HG03575 (cell line): Measurements from ENCODE around the gene SLC9A1.

Source experiments
- ATAC-seq: cut with Tn5 transposase; IDR thresholded peaks from one replicate; pipeline ENCODE4 v1.9.1; 2021; ENCODE audit not compliant: unreplicated experiment, insufficient number of reproducible peaks, low FRiP score; ENCODE audit errors: extremely low read depth

Gene SLC9A1

GRCh38 chr1:27092888-27093287, 62.0 kb downstream of the SLC9A1 start:
- ATAC-seq = no peak

GRCh38 chr1:27090911-27091310, 64.0 kb downstream of the SLC9A1 start:
- ATAC-seq = no peak

- no peak for ATAC-seq
Measured at GRCh38 chr1:27087371-27088220, 67.3 kb downstream of the SLC9A1 start.

- ATAC-seq = no peak
Measured at GRCh38 chr1:27086628-27087027, 68.3 kb downstream of the SLC9A1 start.

GRCh38 chr1:27086026-27086425, 68.9 kb downstream of the SLC9A1 start:
- ATAC-seq = no peak

GRCh38 chr1:27084107-27084506, 70.8 kb downstream of the SLC9A1 start:
- ATAC-seq = no peak

GRCh38 chr1:27077968-27078367, 77.0 kb downstream of the SLC9A1 start:
- ATAC-seq = no peak

- no peak for ATAC-seq
Measured at GRCh38 chr1:27076803-27077202, 78.1 kb downstream of the SLC9A1 start.

- no peak for ATAC-seq
Measured at GRCh38 chr1:27074175-27074780, 80.6 kb downstream of the SLC9A1 start.

GRCh38 chr1:27071049-27071416, 83.9 kb downstream of the SLC9A1 start:
- no peak for ATAC-seq

- no peak for ATAC-seq
Measured at GRCh38 chr1:27070390-27071048, 84.4 kb downstream of the SLC9A1 start.

GRCh38 chr1:27068922-27069321, 86.0 kb downstream of the SLC9A1 start:
- ATAC-seq = no peak

GRCh38 chr1:27065999-27066630, 88.8 kb downstream of the SLC9A1 start:
- ATAC-seq = no peak

GRCh38 chr1:27060891-27061290, 94.0 kb downstream of the SLC9A1 start:
- no peak for ATAC-seq

- no peak for ATAC-seq
Measured at GRCh38 chr1:27058966-27059669, 95.8 kb downstream of the SLC9A1 start.

GRCh38 chr1:27057801-27058625, 96.9 kb downstream of the SLC9A1 start:
- no peak for ATAC-seq

GRCh38 chr1:27057389-27057788, 97.5 kb downstream of the SLC9A1 start:
- no peak for ATAC-seq

GRCh38 chr1:27053977-27054753, 100.8 kb downstream of the SLC9A1 start:
- ATAC-seq = no peak
